ENCODE data around the gene DHX15.

The DHX15 gene

GRCh38 chr4:24615977-24616376 lies 31.6 kb upstream of the DHX15 start:
- H3F3A ChIP-seq (ENCODE audit: low read depth) = no peaks in the 10 kb centered on the region
- TF ChIP-seq CTCF (conservative IDR thresholded peaks at IDR 0.05; ENCODE audit: low read length) = no peak
- TF ChIP-seq EZH2phosphoT487 (IDR thresholded peaks at IDR 0.05; ENCODE audit: borderline replicate concordance) = no peak
- no peaks in the 10 kb centered on the region for H3K36me3 ChIP-seq (ENCODE audit: insufficient read depth, low read length)
- no peaks in the 10 kb centered on the region for H3K79me2 ChIP-seq (ENCODE audit: insufficient read depth, low read length)
- H4K20me1 ChIP-seq (ENCODE audit: insufficient read depth, low read length, poor library complexity, severe bottlenecking) = no peaks in the 10 kb centered on the region
- no peaks in the 10 kb centered on the region for H3K27me3 ChIP-seq (ENCODE audit: insufficient read depth, low read length, poor library complexity, severe bottlenecking)
- H2AFZ ChIP-seq (ENCODE audit: low read length) = no peak overlapping the region
- H3K9ac ChIP-seq (ENCODE audit: low read depth, low read length, poor library complexity, severe bottlenecking) = no peak overlapping the region
- H3K9me3 ChIP-seq (ENCODE audit: insufficient read depth, low read depth, low read length) = peaks cover 7% of the 10 kb centered on the region; the same call in 1 of the 2 replicates
- no peak overlapping the region for H3K4me2 ChIP-seq (ENCODE audit: low read depth, low read length, poor library complexity, severe bottlenecking)
- H3K4me1 ChIP-seq (ENCODE audit: insufficient read depth, low read length, poor library complexity, severe bottlenecking) = no peaks in the 10 kb centered on the region
- H3K4me3 ChIP-seq (ENCODE audit: low read length, poor library complexity, severe bottlenecking) = no peak overlapping the region
- H3K9me2 ChIP-seq (replicated peaks; ENCODE audit: low read depth, low read length) = no peaks in the 10 kb centered on the region

GRCh38 chr4:24614881-24615280 lies 30.5 kb upstream of the DHX15 start:
- Histone ChIP-seq H3K9ac (ENCODE audit: low read depth, low read length, poor library complexity, severe bottlenecking) (no peak overlapping the region), H2AFZ (ENCODE audit: low read length) (no peak overlapping the region), H3F3A (ENCODE audit: low read depth) (no peaks in the 10 kb centered on the region), H3K4me1 (ENCODE audit: insufficient read depth, low read length, poor library complexity, severe bottlenecking) (no peaks in the 10 kb centered on the region), H3K4me2 (ENCODE audit: low read depth, low read length, poor library complexity, severe bottlenecking) (no peak overlapping the region), H3K9me2 (replicated peaks; ENCODE audit: low read depth, low read length) (no peaks in the 10 kb centered on the region), H3K79me2 (ENCODE audit: insufficient read depth, low read length) (no peaks in the 10 kb centered on the region), H3K36me3 (ENCODE audit: insufficient read depth, low read length) (no peaks in the 10 kb centered on the region), H4K20me1 (ENCODE audit: insufficient read depth, low read length, poor library complexity, severe bottlenecking) (no peaks in the 10 kb centered on the region), H3K27me3 (ENCODE audit: insufficient read depth, low read length, poor library complexity, severe bottlenecking) (no peaks in the 10 kb centered on the region), H3K4me3 (ENCODE audit: low read length, poor library complexity, severe bottlenecking) (no peak overlapping the region), H3K9me3 (ENCODE audit: insufficient read depth, low read depth, low read length) (no peaks in the 10 kb centered on the region)
- no peak for TF ChIP-seq CTCF (conservative IDR thresholded peaks at IDR 0.05; ENCODE audit: low read length)
- no peak for TF ChIP-seq EZH2phosphoT487 (IDR thresholded peaks at IDR 0.05; ENCODE audit: borderline replicate concordance)

GRCh38 chr4:24613502-24613901 lies 29.1 kb upstream of the DHX15 start:
- Histone ChIP-seq H3K9me3 (ENCODE audit: insufficient read depth, low read depth, low read length) (no peaks in the 10 kb centered on the region), H3K9me2 (replicated peaks; ENCODE audit: low read depth, low read length) (no peaks in the 10 kb centered on the region), H3K9ac (ENCODE audit: low read depth, low read length, poor library complexity, severe bottlenecking) (no peak overlapping the region), H4K20me1 (ENCODE audit: insufficient read depth, low read length, poor library complexity, severe bottlenecking) (no peaks in the 10 kb centered on the region), H3K4me1 (ENCODE audit: insufficient read depth, low read length, poor library complexity, severe bottlenecking) (no peaks in the 10 kb centered on the region), H3K27me3 (ENCODE audit: insufficient read depth, low read length, poor library complexity, severe bottlenecking) (no peaks in the 10 kb centered on the region), H3F3A (ENCODE audit: low read depth) (no peaks in the 10 kb centered on the region), H3K36me3 (ENCODE audit: insufficient read depth, low read length) (no peaks in the 10 kb centered on the region), H3K79me2 (ENCODE audit: insufficient read depth, low read length) (no peaks in the 10 kb centered on the region), H3K4me3 (ENCODE audit: low read length, poor library complexity, severe bottlenecking) (no peak overlapping the region), H3K4me2 (ENCODE audit: low read depth, low read length, poor library complexity, severe bottlenecking) (no peak overlapping the region), H2AFZ (ENCODE audit: low read length) (no peak overlapping the region)
- TF ChIP-seq CTCF (conservative IDR thresholded peaks at IDR 0.05; ENCODE audit: low read length) = no peak
- no peak for TF ChIP-seq EZH2phosphoT487 (IDR thresholded peaks at IDR 0.05; ENCODE audit: borderline replicate concordance)

Data from Loucy (cell line).